Fibroblast of lung (primary cell): ENCODE results near the gene EXO1.

ENCODE experiments used
- EZH2 ChIP-seq: IDR thresholded peaks from 2 replicates; pipeline ENCODE4 v1.5.1; 2012; ENCODE audit warnings: low read length, control low read depth, mild to moderate bottlenecking; ENCODE audit errors: missing control alignments
- TF ChIP-seq, protein P1 (sequence below), 2 donors: IDR thresholded peaks in 1 of 2; conservative IDR thresholded peaks in 1 of 2; 1 replicate in 1 of 2; 2 replicates in 1 of 2; pipeline ENCODE4 v1.5.1; 2011 to 2012; ENCODE audit warnings: low read length in 2 of 2, control low read depth in 1 of 2, inconsistent platforms in 1 of 2, low read depth in 1 of 2, mild to moderate bottlenecking in 1 of 2

DNA sequence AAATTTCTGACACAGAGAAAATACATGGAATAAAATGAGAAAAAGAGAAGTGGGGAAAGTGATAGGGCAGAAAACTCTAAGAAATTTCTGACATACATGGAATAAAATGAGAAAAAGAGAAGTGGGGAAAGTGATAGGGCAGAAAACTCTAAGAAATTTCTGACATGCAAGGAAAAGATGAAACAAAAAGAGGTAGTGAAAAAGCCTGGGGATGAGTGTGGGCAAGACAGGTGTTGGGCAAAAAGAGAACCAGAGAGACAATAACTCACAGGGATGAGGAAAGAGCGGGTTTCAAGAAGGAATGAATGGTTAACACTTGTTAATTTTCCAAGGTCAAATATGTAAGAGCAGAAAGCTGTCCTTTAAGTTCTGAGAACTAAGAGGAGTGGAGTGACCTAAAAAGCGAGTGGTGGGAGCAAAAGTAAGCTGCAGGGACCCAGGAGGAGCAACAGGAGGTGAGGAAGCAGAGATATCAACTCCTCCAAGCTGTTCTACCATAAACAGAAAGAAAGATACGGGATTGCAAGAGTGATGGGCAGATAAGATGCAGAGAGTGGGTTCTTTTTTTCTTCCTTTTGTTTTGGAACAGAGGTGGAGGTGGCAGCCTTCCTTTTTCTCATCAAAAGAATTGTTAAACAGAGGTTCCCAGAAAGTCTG is 29.9 kb upstream of the EXO1 start:
- TF ChIP-seq, protein P1, sequence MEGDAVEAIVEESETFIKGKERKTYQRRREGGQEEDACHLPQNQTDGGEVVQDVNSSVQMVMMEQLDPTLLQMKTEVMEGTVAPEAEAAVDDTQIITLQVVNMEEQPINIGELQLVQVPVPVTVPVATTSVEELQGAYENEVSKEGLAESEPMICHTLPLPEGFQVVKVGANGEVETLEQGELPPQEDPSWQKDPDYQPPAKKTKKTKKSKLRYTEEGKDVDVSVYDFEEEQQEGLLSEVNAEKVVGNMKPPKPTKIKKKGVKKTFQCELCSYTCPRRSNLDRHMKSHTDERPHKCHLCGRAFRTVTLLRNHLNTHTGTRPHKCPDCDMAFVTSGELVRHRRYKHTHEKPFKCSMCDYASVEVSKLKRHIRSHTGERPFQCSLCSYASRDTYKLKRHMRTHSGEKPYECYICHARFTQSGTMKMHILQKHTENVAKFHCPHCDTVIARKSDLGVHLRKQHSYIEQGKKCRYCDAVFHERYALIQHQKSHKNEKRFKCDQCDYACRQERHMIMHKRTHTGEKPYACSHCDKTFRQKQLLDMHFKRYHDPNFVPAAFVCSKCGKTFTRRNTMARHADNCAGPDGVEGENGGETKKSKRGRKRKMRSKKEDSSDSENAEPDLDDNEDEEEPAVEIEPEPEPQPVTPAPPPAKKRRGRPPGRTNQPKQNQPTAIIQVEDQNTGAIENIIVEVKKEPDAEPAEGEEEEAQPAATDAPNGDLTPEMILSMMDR (conservative IDR thresholded peaks at IDR 0.05 in 1 of 2, IDR thresholded peaks at IDR 0.05 in 1 of 2; ENCODE audit: low read depth in 1 of 2, low read length in 2 of 2) = no peak
- no peak for TF ChIP-seq EZH2
